AG04449 (cell line): ENCODE results near the gene PGBD2.
"Not testable (repeated sequence)": the region's sequence is repeated elsewhere in the genome, so short reads cannot be mapped to it uniquely, and the experiment has no call there.

Experiments
- CTCF ChIA-PET: fragments of 350-600 bp; formaldehyde crosslinking; extraction: SDS; loops from one replicate; lab custom pipeline; 2021; ENCODE audit warnings: antibody characterized with exemption; lab: Yijun Ruan, JAX
- POLR2A ChIA-PET: fragments of 400-600, 350-600 bp; formaldehyde crosslinking; extraction: SDS; loops from one replicate; lab custom pipeline; 2020; ENCODE audit warnings: antibody characterized with exemption, inconsistent platforms; lab: Yijun Ruan, JAX
- DNase-seq: peaks from one replicate; pipeline ENCODE4 v3.0.0-alpha.2; 2010; ENCODE audit warnings: low read depth, low spot score
- H3K4me3 ChIP-seq: 2 replicates; pipeline ENCODE4 v1.5.1; 2011; ENCODE audit warnings: low read depth, mild to moderate bottlenecking, control low read depth, low read length

The PGBD2 gene

DNA sequence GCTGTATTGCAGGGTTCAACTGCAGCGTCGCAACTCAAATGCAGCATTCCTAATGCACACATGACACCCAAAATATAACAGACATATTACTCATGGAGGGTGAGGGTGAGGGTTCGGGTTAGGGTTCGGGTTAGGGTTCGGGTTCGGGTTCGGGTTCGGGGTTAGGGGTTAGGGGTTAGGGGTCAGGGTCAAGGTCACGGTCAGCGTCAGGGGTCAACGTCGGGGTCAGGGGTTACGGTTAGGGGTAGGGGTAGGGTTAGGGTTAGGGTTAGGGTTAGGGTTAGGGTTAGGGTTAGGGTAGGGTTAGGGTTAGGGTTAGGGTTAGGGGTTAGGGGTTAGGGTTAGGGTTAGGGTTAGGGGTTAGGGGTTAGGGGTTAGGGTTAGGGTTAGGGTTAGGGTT, 39.4 kb downstream of the PGBD2 start:
- CTCF ChIA-PET, DNase-seq, POLR2A ChIA-PET, H3K4me3 ChIP-seq: not testable (repeated sequence)

DNA sequence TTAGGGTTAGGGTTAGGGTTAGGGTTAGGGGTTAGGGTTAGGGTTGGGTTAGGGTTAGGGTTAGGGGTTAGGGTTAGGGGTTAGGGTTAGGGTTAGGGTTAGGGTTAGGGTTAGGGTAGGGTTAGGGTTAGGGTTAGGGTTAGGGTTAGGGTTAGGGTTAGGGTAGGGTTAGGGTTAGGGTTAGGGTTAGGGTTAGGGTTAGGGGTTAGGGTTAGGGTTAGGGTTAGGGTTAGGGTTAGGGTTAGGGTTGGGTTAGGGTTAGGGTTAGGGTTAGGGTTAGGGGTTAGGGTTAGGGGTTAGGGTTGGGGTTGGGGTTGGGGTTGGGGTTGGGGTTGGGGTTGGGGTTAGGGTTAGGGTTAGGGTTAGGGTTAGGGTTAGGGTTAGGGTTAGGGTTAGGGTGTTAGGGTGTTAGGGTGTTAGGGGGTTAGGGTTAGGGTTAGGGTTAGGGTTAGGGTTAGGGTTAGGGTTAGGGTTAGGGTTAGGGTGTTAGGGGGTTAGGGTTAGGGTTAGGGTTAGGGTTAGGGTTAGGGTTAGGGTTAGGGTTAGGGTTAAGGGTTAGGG, 39.9 kb downstream of the PGBD2 start:
- DNase-seq, CTCF ChIA-PET, H3K4me3 ChIP-seq, POLR2A ChIA-PET: not testable (repeated sequence)
